ENCODE measurements around the gene FAM170B.

Gene FAM170B

GRCh38 chr10:49169776-49170175 lies 36.0 kb upstream of the FAM170B start:
- DNase-seq (ENCODE audit: low read depth in 2 of 2), result no peak

DNA sequence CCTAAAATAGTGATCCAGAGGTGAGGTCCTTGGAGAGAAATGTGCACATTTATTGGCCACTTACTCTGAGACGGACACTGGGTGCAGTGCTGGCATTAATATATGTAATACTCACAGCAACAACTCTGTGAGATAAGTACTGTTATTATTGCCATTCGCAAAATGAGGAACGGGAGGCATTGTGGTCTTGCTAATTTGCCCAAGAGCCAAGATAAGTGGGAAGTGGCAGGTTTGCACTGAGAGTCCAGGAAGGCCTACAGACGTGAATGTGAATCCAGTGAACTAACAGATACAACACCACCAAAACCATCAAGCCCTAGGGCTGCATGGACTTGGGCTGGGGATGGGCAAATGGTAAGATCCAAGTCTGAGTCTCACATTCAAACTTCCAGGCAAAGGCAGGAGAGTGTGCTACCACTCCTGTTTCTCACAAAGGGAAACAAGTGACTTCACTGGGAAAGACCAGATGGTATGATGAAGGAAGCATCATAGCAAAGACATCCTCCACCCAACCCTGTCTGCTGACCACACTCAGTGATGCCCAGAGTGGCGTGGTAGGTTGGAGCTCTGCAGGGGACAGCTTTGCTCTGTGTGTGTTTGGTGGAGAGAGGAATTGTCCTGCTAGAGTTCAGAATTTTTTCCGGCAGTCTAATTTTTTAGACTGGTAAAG lies 35.1 kb upstream of the FAM170B start:
- DNase-seq (ENCODE audit: low read depth in 2 of 2), result no peak

DNA sequence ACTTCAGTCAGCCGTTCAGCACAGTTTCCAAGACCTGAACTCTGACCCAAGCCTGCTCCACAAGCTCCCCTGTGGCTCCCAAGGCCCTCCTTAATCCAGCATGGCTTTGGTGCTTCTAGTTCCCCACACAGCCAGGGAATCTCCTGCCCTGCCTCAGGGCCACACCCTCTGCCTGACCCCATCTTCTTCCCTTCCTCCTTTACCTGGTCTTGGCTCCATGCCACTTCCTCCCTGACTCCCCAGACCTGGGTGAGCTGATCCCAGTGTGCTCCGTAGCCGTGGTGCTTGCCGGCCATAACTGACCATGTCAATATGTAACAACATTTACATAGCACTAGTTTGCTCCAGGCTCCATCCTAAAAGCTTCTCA lies 34.3 kb upstream of the FAM170B start:
- no peak for DNase-seq (ENCODE audit: low read depth in 2 of 2)

DNA sequence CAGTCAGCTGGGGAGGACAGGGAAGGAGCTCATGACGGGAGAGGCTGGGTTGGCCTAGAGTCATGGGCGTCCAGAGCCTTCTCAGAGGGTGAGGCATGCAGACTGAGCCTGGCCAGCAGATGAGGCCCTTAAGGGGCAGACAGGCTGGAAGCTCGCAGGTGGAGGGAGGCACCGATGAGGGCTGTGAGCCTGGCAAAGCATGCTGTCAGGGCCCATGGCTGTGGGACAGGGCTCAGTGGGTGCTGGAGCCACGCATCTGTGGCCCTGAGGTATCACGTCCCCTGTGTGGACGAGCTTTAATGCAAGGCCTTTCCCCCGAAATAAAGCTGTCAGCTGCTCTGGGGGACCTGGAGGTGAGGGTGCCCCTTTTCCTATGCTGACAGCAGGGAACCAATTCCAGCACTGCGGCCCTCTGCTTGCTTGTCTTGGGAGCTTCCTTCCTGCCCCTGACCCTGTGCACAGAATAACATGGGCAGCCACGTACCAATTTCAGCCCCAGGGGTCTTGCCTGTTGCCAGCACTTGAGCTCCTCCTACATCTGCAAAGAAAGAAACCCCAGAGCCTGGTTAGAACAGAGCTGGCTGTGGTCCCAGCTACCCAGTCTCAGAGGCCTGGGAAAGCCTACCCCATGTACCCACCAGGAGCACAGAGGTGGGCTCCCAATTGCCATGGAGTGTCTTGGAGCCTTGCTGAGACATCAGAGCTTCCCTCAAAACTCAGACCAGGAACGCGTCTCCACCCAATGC lies 33.8 kb upstream of the FAM170B start:
- no peak for DNase-seq (ENCODE audit: low read depth in 2 of 2)

DNA sequence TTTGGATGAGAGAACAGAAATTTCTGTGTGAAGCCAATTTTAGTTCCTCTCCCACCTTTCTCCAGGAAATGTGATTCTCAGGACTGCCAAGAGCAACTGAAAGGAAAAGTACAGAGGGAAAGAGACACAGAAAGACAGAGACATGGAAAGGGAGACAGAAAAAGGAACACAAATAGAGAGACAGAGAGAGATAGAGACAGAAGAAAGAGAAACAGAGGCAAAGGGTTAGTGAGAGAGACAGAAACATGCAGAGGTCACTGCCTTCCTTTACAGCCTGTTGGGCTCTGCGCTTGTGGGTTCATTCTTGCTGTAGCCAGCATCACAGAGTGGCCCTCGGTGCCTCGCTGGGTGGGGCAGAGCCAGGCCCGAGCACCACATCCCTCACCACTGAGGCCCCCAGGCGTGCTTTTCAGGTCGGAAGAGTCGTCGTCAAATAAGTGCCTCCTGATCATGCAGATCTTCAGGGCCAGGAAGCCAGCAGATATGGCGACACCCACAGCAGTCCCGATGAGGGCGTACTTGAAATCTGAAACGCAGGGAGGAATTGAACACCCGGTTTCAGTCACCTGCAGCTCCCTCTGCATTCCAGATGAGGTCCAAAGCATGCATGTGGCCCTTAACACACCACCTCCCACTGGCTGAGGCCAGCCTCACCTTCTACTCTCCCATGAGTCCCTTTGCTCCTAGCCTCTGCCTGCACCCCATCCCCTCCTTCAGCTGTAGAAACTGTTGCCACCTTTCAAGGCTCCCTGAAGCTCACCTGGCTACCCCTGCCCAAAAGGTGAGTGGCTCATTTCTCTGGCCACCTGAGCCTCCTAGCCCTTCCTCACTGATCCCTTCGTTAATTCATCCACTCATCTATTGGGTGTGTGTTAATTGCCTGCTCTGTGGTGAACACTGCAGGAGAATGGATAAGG lies 32.9 kb upstream of the FAM170B start:
- DNase-seq (ENCODE audit: low read depth in 2 of 2), result no peak

DNA sequence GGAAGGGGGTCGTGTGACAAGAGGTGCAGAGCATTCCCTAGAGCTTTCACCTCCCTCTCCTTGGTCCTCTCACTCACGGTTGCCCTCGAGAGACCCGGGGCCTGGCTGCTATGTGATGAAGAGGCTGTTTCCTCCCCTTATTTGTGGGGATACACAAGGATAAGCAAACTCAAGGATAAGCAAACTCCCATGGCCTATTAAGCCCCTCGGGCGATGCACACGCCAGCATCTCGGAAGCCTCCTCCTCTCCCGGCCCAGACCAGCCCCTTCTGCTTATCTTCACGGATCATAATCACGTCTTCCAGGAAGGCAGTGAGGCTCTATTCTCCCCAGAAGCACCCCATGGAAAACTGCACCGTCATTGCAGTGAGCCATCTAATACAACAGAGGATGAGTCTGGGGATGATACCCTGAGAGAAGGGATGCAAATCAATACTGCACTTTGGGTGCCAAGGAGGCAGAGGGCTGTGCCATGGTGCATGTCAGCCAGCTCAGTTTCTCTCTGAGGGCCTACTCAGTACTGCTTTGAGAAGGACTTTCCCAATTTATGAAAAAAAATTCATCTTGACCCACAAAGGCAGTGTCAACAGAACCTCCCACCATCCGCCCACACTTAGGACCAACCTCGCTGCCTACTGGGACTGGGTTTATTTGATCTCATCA lies 32.1 kb upstream of the FAM170B start:
- DNase-seq (ENCODE audit: low read depth in 2 of 2), result no peak

DNA sequence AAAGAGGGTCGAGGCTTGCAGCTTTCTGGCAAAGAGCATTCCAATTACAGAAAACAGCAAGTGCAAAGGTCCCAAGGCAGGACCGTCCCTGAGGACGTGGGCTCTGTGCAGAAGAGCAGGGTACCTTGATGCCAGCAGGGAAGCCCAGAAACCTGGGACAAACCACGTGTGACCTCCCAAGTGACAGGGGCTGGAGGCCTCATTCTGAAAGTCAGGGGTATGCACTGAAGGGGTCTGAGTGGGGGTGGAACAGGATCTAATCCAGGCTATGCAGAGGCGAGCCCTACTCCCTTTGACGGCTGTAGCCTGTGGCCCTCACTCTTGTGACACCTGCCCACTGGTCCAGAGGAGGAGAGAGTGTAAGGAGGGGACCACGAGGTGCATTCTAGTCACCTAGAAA lies 31.4 kb upstream of the FAM170B start:
- no peak for DNase-seq (ENCODE audit: low read depth in 2 of 2)

- DNase-seq (ENCODE audit: low read depth in 2 of 2), result no peak
Measured at GRCh38 chr10:49164559-49165188, 30.9 kb upstream of the FAM170B start.

GRCh38 chr10:49163741-49164140 lies 29.9 kb upstream of the FAM170B start:
- no peak for DNase-seq (ENCODE audit: low read depth in 2 of 2)

DNA sequence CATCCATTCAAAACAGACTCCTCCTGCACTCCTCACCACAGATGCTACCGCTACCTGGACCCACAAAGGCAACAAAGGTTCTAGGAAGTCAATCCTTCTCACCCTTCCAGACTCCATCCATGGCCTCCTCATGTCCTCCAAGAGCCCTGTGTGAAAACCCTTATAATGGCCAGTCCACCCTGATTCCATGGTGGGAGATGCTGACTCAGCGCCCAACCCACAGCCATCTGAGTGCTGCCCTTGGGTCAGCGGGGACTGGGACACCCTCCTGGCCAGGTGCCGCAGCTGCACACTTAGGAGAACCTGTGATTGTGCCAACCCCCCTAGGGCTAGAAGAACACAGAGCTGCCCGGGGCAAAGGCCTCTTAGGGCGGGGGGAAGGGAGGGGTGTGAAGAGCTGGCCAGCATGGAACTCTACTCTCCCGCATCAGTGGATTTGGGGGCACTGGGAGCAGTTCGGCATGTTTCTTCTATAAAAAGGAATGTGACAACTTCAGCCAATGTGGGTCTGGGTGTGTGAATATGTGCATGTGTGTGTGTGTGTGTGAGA lies 29.0 kb upstream of the FAM170B start:
- DNase-seq (ENCODE audit: low read depth in 2 of 2), result no peak

DNA sequence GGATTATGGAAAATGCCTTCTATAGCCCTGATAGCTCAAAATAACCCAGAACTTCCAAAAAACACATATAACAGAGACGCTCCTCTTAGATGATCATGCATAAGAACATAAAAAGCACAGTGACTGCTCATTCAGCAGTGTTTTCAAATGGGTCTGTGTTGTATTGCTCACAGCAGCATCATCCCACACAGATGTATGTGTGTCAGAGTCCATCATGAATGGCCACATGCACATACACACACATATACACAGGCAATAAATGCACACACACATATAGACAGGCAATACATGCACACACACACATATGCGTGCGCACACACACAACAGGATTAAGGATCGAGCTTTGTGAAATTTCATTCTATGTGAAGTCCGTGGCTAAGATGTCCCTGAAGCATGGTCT lies 28.2 kb upstream of the FAM170B start:
- no peak for DNase-seq (ENCODE audit: low read depth in 2 of 2)

DNA sequence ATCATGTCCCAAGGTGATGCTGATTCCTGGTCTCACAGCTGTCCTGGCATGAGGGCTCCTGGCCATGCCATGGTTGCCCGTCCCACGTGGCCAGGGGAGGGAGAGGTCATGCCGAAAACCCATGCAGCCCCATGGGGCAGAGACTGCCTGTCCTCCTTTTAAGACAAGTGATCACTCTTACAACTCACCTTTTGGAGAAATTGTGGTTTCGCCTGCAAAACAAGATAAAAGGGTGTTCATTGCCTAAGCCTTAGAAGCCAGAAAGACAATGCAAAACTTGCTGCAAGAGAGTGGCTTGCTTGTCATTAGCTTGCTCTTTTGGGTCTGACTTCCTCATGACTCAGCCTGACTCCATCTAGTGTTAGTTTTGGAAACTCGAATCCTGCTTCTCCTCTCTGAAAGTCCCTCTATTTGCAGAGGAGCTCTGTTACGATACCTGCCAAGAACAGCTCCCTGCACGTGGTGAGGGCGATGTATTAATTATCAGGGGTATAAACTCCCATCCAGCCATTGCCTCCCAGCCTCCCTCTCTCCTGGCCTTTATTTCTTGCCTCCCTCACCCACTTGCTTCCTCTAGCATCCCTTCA lies 27.7 kb upstream of the FAM170B start:
- DNase-seq (ENCODE audit: low read depth in 2 of 2), result peak in 1 of 2 experiments; percentile 42

DNA sequence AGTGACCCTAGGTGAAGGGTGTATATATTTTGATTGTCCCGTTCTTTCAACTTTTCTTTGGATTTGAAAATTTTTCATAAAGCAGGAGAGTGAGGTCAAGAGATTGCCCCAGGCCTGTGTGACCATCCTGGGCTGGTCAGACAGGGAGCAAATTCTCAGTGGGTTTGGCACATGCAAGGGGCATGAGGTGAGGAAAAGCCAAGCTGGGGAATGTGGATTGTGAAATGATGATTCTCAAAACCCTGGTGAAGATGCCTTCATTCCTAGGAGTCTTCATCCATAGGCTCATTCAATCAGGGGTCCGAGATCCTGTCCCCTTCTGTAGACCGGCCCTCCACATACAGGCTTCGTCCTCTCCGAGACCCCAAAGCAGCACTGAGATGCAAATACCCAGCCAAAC lies 27.0 kb upstream of the FAM170B start:
- no peak for DNase-seq (ENCODE audit: low read depth in 2 of 2)

- DNase-seq (ENCODE audit: low read depth in 2 of 2), result no peak
Measured at GRCh38 chr10:49160110-49160509, 26.3 kb upstream of the FAM170B start.

GRCh38 chr10:49158915-49159314 lies 25.1 kb upstream of the FAM170B start:
- DNase-seq (ENCODE audit: low read depth in 2 of 2), result no peak

DNA sequence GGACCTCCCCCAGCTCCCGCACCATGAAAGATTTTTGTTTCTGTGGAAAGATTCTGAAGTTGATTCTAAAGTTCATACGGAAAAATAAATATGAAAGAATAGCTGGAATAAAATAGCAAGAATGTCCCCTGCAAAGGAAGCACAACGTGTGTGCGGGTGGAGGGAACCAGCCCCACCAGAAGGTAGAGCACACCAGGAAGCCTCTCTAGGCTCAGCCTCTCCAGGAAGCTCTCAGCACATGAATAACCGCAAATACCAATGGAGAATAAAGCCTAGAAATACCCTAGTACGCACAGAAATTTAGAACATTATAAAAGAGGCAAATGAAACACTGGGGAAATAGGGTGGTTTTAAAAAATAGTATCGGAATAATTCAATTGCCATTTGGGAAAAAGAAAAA lies 24.6 kb upstream of the FAM170B start:
- no peak for DNase-seq (ENCODE audit: low read depth in 2 of 2)

DNA sequence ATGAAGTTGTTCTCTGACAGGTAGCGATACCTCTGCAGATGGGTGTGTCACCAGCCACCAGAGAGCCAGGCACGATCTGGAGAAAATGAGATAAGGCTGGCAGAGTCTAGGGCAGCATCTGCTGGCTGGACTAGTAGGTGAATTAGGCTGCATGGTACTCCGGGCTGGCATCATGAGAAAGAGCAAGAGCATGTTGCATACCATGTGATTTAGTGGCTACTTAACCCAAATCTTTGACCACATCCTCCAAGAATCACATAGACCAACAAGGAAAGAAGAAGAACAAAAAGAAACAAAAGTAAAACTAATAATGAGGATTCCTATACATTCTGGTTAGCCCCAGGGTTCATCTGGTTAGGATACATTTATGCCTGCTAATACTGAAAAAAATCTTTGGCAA lies 23.4 kb upstream of the FAM170B start:
- DNase-seq (ENCODE audit: low read depth in 2 of 2), result no peak

DNA sequence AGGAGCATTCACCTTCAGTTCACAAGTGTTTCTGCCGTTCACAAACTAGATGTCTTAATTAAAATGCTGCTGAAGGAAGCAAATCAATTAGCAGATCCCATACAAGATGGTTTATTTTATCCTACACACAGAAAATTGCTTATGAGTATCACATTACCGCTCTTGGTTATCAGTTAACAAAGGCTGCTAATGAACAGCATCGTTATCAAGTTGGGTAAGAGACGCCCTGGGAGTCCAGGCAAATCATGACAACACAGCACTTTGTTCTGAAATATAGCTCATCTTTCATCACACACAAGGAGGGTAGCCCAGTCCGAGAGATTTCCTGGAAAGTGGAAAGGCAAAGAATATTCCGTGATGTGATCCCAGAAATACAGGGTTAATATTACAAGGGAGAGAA lies 20.8 kb upstream of the FAM170B start:
- DNase-seq (ENCODE audit: low read depth in 2 of 2), result no peak

DNA sequence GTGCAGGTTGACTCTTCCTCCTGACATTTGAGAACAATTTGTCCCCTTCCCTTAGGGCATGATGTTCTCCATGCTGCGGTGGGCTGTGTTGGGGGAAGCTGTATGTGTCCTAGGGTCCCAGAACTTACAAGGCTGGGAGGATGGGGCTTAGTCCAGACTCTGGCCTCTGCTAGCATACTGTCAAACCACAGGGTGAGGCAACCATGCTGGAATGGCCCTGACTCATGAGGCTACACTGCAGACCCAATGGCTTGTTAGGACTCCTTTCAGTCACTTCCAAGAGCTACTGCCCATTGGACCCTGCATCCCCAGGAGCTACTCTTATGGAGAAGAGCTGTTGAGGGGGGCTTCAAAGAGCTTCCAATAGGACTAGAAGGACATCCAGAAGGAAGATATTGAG lies 20.1 kb upstream of the FAM170B start:
- no peak for DNase-seq (ENCODE audit: low read depth in 2 of 2)

GRCh38 chr10:49153115-49153514 lies 19.3 kb upstream of the FAM170B start:
- no peak for DNase-seq (ENCODE audit: low read depth in 2 of 2)

DNA sequence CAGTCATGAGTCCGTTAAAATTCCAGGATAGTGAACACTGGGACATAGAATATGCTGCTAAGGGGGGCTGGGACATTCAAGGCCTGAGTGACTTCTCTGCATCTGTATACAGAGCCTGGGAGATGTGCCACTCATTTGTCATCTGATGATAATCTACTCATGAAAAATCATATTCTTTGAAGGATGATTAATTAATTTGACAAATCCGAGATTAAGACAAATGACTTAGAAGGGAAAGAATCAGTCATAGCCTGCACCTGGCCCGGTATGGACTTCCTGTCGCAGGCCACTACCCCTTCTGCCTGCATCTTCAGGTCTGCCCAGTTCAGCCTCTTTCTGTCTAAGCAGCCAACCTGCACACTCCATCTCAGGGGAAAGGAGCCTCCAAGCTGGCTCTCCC lies 18.8 kb upstream of the FAM170B start:
- no peak for DNase-seq (ENCODE audit: low read depth in 2 of 2)
